ENCODE measurements around the gene ARHGAP15.

Gene ARHGAP15

GRCh38 chr2:143144813-143145455 lies 15.7 kb downstream of the ARHGAP15 start:
- DNase-seq (ENCODE audit: low read depth, low spot score) = no peak

- no peak for DNase-seq (ENCODE audit: low read depth, low spot score)
Observed at GRCh38 chr2:143146366-143146765, 17.1 kb downstream of the ARHGAP15 start.

GRCh38 chr2:143146815-143147530 lies 17.8 kb downstream of the ARHGAP15 start:
- DNase-seq (ENCODE audit: low read depth, low spot score) = no peak

GRCh38 chr2:143148011-143148410 lies 18.8 kb downstream of the ARHGAP15 start:
- DNase-seq (ENCODE audit: low read depth, low spot score) = no peak

- DNase-seq (ENCODE audit: low read depth, low spot score) = no peak
Observed at GRCh38 chr2:143148757-143149156, 19.5 kb downstream of the ARHGAP15 start.

- no peak for DNase-seq (ENCODE audit: low read depth, low spot score)
Observed at GRCh38 chr2:143150287-143150686, 21.1 kb downstream of the ARHGAP15 start.

- no peak for DNase-seq (ENCODE audit: low read depth, low spot score)
Observed at GRCh38 chr2:143151111-143151752, 22.0 kb downstream of the ARHGAP15 start.

- DNase-seq (ENCODE audit: low read depth, low spot score) = no peak
Observed at GRCh38 chr2:143152219-143152618, 23.0 kb downstream of the ARHGAP15 start.

GRCh38 chr2:143152637-143153036 lies 23.4 kb downstream of the ARHGAP15 start:
- DNase-seq (ENCODE audit: low read depth, low spot score) = no peak

- DNase-seq (ENCODE audit: low read depth, low spot score) = no peak
Observed at GRCh38 chr2:143155661-143156060, 26.4 kb downstream of the ARHGAP15 start.

GRCh38 chr2:143157001-143157400 lies 27.8 kb downstream of the ARHGAP15 start:
- DNase-seq (ENCODE audit: low read depth, low spot score) = no peak

- DNase-seq (ENCODE audit: low read depth, low spot score) = no peak
Observed at GRCh38 chr2:143157418-143157817, 28.2 kb downstream of the ARHGAP15 start.

GRCh38 chr2:143158098-143158497 lies 28.9 kb downstream of the ARHGAP15 start:
- DNase-seq (ENCODE audit: low read depth, low spot score) = no peak

GRCh38 chr2:143158551-143159485 lies 29.6 kb downstream of the ARHGAP15 start:
- DNase-seq (ENCODE audit: low read depth, low spot score) = no peak

GRCh38 chr2:143159486-143159840 lies 30.2 kb downstream of the ARHGAP15 start:
- DNase-seq (ENCODE audit: low read depth, low spot score) = no peak

GRCh38 chr2:143160732-143161707 lies 31.8 kb downstream of the ARHGAP15 start:
- DNase-seq (ENCODE audit: low read depth, low spot score) = no peak

GRCh38 chr2:143162123-143162837 lies 33.1 kb downstream of the ARHGAP15 start:
- peak; percentile 31 for DNase-seq (ENCODE audit: low read depth, low spot score)

GRCh38 chr2:143162997-143163396 lies 33.8 kb downstream of the ARHGAP15 start:
- DNase-seq (ENCODE audit: low read depth, low spot score) = no peak

- no peak for DNase-seq (ENCODE audit: low read depth, low spot score)
Observed at GRCh38 chr2:143163499-143163898, 34.3 kb downstream of the ARHGAP15 start.

- no peak for DNase-seq (ENCODE audit: low read depth, low spot score)
Observed at GRCh38 chr2:143165291-143165690, 36.1 kb downstream of the ARHGAP15 start.

All from activated CD4-positive, CD25-positive, alpha-beta regulatory T cell treated with anti-CD3 and anti-CD28 coated beads, Interleukin-2, amount 50 U/mL, for 16 hours (primary cell).